Stomach smooth muscle (tissue), 2 donors: ENCODE data around the gene PXMP2.
A peak's percentile ranks its signal among the peaks of the same experiment; 100 is the strongest.

Experiments used
- H3K27ac ChIP-seq: one replicate; pipeline ENCODE4 v1.7.0; 2013; ENCODE audit warnings: mild to moderate bottlenecking, low read length, inconsistent platforms
- H3K27me3 ChIP-seq, 2 donors: one replicate each; pipeline ENCODE4 v1.7.0; 2013; ENCODE audit warnings: low read length in 2 of 2; ENCODE audit not compliant: insufficient read depth in 2 of 2, control insufficient read depth in 1 of 2
- H3K36me3 ChIP-seq, 2 donors: one replicate each; pipeline ENCODE4 v1.7.0; 2013; ENCODE audit warnings: low read length in 2 of 2; ENCODE audit not compliant: control insufficient read depth in 2 of 2, insufficient read depth in 2 of 2
- H3K4me1 ChIP-seq: one replicate; pipeline ENCODE4 v1.7.0; 2013; ENCODE audit warnings: low read length; ENCODE audit not compliant: control insufficient read depth, insufficient read depth
- H3K4me3 ChIP-seq, 2 donors: one replicate each; pipeline ENCODE4 v1.7.0; 2013; ENCODE audit warnings: low read length in 2 of 2
- H3K9ac ChIP-seq, 2 donors: one replicate each; pipeline ENCODE4 v1.7.0; 2013; ENCODE audit warnings: low read length in 2 of 2, mild to moderate bottlenecking in 1 of 2
- H3K9me3 ChIP-seq, 2 donors: one replicate each; pipeline ENCODE4 v1.7.0; 2013; ENCODE audit warnings: low read length in 2 of 2; ENCODE audit not compliant: control insufficient read depth in 2 of 2
- donor health status: healthy.
- donor health status: Pancreatic carcinoma.

Gene PXMP2

DNA sequence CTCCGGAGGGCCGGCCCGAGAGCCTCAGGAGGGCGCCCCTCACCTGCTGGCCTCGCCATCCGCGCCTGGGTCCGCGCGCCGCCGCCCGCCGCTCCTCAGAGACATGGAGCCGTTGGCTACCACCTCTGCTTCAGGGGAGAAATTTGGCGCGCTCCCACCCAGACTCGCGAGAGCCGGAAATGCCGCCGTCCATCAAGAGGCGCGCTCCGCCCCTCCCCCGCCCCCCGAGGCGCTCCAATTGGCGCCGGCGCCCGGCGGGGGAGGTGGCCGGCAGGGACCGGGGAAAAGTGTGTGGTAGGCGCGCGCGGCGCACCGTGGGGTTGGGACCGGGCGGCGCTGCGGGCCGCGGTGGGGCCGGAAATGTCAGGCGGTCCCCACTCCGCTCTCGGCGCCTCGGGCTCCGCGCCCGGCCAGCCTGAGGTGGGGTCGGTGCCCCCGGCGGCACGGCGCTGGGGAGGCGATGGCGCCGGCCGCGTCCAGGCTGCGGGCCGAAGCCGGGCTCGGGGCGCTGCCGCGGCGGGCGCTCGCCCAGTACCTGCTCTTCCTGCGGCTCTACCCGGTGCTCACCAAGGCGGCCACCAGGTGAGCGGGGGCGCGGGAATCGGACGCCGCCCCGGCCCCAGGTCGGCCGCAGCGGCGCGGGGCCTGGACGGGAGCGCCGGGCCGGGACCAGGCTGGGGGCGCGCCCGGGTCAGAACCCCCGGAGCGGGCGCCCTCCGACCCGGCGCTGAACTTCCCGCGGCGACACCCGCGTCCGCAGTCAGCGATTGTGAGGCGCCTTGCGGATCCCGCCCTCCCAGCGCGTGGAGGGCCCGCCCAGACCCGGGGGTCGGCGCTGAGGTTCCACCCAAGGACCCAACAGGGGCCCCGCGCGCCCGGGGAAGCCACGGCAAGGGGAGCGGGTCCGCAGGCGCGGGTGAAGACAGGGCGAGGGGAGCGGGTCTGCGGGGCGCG lies at the start of gene PXMP2, which contains the start of gene POLE:
TSS of gene PXMP2 (plus strand) at position 377 of the 954 bp plus-strand sequence. CDS start at position 461, 84 bp downstream.
TSS of gene POLE (minus strand) at position 132 of the 954 bp plus-strand sequence. CDS start at position 105, 27 bp downstream.
- H3K9ac ChIP-seq: peak within 1 kb of the TSS; percentile 28 to 42

DNA sequence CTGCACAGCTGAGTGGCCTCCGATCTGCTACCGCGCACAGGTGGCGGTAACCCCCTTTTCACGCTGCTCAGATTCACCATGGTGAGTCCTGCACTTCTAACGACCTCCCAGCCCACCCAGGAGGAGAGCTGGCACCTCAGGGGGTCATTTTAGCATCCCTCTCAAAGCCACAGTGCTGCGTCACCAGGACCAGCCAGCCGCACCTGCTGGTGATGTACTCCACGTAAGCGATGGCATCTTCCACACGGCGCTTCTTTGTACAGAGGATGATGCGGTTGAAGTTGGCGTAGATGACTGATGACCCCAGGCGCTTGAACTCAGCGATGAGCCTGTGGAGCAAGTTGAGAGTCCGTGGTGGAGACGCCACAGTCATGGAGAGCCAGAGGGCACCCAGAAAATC lies 49.6 kb upstream of the PXMP2 start:
- Histone ChIP-seq H3K27ac (no peak overlapping the region), H3K4me3 (no peak overlapping the region), H3K9ac (no peak overlapping the region), H3K9me3 (no peaks in the 10 kb centered on the region), H3K4me1 (peaks cover 2% of the 10 kb centered on the region), H3K27me3 (no peaks in the 10 kb centered on the region), H3K36me3 (peaks cover 42 to 48% of the 10 kb centered on the region in 2 donors)

More for the DNA sequence above, at the start of gene PXMP2, which contains the start of gene POLE:
- H3K9me3 ChIP-seq: no peaks in the 10 kb centered on the region
- peaks cover 17% of the 10 kb centered on the region for H3K4me1 ChIP-seq
- no peak within 1 kb of the TSS for H3K27ac ChIP-seq
- H3K4me3 ChIP-seq: peak within 1 kb of the TSS; percentile 49 to 74
- H3K36me3 ChIP-seq: peaks cover 0 to 2% of the 10 kb centered on the region in 2 donors
- H3K27me3 ChIP-seq: no peaks in the 10 kb centered on the region

DNA sequence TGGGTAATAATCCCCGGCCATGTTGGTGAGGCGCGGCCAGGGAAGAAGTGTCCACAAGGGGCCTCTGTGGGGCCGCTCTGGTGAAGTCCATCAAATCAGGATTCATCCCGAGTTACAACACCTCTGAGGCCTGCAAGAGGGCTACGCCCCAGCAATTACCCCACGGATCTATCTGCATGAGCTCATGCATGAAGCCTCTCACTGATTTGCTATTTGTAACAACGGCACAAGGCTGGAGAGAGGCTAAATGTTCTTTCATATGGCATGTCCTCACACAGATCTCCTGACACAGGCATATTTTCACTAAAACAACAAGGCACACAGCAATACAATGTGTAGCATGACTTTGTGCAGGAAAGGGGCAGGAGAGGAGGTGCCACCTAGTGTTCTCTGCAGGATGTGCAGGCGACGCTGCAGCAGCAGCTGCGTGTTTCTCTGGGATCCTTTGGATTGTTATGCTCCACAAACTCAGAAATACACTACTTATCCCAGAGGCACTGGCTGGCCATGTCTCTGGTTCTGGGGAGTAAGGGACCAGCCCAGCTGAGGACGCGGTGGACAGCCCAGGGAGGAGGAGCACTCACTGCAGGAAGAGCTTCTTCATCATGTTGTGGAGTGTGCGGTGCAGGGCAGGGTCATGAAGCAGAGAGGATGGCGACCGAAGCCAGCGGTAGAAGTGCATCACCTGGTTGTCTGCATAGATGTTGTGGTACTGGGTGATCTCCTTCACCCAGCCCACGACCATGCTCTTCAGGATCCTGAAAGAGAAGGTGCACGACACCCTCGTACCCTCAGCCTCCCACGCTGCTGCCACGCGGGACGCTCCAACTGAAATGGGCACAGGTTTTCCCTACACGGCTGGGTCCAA lies 48.6 kb upstream of the PXMP2 start:
- H3K9ac ChIP-seq: no peak overlapping the region

DNA sequence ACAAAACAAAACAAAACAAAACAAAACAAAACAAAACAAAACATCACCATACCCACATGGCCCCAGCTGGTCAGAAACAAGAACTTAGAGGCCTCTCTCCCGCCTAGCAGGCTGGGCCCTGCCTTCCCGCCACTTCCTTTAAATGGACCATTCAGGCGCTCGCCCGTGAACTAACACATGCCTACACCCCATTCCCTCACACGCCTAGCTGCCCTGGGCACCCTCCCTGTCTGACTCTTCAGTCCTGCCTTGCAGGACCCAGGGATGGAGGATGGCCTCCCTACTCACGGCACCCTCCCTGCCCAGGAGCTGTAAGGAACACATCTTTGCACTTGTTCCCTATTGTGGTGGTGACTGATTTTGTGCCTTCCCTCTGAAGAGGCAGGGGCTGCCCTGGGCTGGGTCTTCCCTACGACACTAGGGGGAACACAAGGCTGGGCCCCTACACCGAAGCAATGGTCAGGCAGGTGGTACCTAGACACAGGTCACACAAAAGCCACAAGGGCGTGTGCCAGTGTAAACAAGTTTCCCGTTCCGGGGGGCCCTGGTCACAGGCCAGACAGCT lies 47.3 kb upstream of the PXMP2 start:
- Histone ChIP-seq H3K27me3 (no peaks in the 10 kb centered on the region), H3K36me3 (peaks cover 32 to 48% of the 10 kb centered on the region in 2 donors), H3K27ac (no peak overlapping the region), H3K4me1 (peaks cover 2% of the 10 kb centered on the region), H3K9me3 (no peaks in the 10 kb centered on the region), H3K4me3 (no peak overlapping the region), H3K9ac (no peak overlapping the region)

More for the DNA sequence above, 48.6 kb upstream of the PXMP2 start:
- Histone ChIP-seq H3K36me3 (peaks cover 40 to 50% of the 10 kb centered on the region in 2 donors), H3K27me3 (no peaks in the 10 kb centered on the region), H3K4me3 (no peak overlapping the region), H3K27ac (no peak overlapping the region), H3K4me1 (peaks cover 2% of the 10 kb centered on the region), H3K9me3 (no peaks in the 10 kb centered on the region)

DNA sequence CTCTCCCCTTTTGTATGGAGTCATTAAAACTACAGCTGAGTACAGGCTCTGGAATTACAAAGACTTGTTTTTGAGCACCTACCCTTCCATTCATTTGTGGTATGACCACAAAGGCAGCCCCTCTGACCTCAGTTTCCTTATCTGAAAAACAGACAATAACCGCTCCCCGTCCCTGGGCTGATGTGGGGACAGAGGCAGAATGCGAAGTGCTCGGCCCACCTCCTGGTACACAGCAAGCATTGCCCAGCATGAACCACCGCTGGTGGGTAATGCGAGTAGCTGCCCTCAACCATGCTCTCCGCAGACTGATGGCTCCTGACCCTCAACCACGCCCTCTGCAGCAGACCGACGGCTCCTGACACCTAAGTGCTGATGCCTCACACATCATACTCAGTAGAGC lies 46.5 kb upstream of the PXMP2 start:
- no peak overlapping the region for H3K9ac ChIP-seq
- H3K4me3 ChIP-seq: no peak overlapping the region
- H3K9me3 ChIP-seq: no peaks in the 10 kb centered on the region
- peaks cover 25 to 42% of the 10 kb centered on the region in 2 donors for H3K36me3 ChIP-seq
- no peak overlapping the region for H3K27ac ChIP-seq
- peaks cover 2% of the 10 kb centered on the region for H3K4me1 ChIP-seq
- H3K27me3 ChIP-seq: no peaks in the 10 kb centered on the region

DNA sequence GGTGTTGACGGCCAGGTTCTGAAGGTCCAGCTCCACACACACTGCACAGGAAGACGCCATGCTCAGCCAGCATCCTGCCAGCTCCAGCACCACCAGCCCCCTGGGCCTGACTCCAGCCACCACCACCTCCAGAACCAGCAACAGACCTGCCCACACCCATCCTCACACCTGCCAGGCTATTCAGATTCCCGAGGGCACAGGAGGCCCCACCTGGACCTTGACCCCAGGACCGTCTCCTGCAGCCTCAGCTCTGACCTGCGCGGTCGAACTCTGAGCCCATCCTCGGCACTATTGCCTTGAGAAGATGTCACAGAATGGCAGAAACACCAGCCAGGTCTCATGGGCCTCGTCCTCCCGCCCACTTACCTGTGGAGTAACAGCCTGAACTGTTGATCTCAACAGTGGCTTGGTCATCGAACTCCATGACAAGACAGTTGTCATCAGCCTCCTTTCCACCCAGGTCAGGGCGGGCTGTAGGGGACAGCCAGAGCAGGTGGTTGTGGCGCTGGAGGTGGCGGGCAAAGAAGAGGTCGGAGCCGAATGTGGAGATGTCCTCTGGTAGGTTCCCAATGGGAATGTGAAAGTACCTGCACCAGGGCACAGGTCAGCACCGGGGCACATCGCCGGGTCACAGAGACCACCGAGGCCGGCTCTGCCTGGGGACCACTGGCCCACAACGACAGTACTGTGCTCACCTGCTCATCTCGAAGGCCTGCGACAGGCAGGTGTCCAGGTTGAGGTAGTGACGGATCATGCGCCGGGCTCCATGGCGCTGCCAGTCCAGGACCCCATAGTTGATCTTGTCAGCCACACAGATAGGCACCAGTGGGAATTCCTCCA lies 45.4 kb upstream of the PXMP2 start:
- Histone ChIP-seq H3K9ac (no peak overlapping the region), H3K27me3 (no peaks in the 10 kb centered on the region), H3K4me3 (no peak overlapping the region), H3K36me3 (peaks cover 25 to 41% of the 10 kb centered on the region in 2 donors), H3K9me3 (no peaks in the 10 kb centered on the region), H3K4me1 (peaks cover 2% of the 10 kb centered on the region), H3K27ac (no peak overlapping the region)

DNA sequence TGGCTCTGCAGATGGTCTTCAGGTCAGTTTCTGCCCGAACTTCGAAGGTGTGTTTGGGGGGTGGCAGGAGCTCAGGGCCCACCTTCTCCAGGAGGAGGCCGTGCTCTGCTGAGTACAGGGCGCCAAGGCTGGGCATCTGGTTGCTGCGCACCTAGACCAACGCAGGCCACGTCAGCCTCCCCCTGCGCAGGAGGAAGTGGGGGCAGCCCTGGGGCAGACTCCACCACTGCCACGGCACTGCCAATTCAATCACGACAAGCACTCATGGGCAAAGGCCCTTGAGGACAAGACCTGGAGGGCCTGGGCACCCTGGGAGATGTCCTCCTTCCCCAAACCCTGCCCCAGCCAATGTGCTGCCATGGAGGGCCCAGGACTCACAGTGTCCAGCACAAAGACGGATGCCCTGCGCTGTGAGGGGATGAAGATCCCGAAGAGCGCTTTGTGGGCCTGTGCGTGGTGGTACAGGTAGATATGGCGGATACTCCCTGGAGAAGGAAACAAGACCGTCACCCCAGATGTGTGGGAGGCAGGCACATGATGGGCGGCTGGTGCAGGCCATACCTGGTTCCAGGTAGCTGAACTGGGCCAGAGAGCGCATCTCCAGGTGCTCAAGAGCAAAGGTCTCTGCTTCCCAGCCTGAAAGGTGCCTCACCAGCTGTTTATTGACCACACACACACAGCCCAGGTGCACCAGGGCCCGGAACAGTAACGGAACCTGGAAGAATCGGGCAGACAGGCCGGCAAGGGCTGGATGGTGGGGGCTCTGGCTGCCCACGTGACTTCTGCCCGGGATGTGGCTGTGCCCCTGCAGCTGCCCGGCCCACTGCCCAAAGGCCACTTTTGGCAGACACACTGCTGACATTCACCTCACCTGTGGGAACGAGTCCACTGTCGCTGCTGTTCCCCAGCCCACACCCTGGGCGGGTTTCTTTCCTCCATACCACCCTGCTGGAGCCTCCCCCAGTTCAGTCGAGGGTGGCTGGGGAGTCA lies 44.2 kb upstream of the PXMP2 start:
- Histone ChIP-seq H3K4me1 (peaks cover 2% of the 10 kb centered on the region), H3K27me3 (no peaks in the 10 kb centered on the region), H3K4me3 (no peak overlapping the region), H3K9me3 (no peaks in the 10 kb centered on the region), H3K9ac (no peak overlapping the region), H3K36me3 (peaks cover 21 to 44% of the 10 kb centered on the region in 2 donors), H3K27ac (no peak overlapping the region)

DNA sequence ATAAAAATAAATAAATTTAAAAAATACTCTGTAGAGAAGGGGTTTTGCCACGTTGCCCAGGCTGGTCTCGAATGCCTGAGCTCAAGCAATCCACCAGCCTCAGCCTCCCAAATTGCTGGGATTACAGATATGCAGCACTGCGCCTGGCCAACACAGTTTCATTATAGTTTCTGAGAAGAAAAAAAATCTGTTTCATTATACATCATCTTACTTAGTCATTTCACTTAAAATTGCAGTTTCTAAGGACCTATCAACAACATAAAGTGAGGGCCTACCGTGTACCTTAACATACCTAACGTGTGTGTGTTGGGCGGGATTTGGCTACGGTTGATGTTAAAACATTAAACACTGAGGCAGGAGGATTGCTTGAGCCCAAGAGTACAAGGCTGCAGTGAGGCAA lies 40.5 kb upstream of the PXMP2 start:
- Histone ChIP-seq H3K4me1 (no peaks in the 10 kb centered on the region), H3K9ac (no peak overlapping the region), H3K36me3 (peaks cover 8 to 48% of the 10 kb centered on the region in 2 donors), H3K9me3 (no peaks in the 10 kb centered on the region), H3K4me3 (no peak overlapping the region), H3K27ac (no peak overlapping the region), H3K27me3 (no peaks in the 10 kb centered on the region)

DNA sequence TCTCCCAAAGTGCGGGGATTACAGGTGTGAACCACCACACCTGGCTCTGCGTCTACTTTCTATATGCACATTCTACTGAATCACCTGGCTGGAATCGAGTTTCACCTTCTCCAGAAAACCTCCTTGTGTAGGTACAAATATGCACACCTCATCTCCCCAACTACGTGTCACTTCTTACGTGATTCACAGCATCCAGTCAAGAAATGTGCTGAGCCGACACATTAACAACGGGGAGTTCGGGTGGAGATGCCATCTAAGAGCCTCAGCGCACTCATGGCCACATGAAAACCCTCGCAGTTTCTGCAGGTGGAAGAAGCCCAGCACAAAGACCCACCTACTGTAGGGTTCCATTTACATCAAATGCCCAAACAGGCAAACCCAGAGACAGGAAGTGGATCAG lies 39.5 kb upstream of the PXMP2 start:
- Histone ChIP-seq H3K4me1 (no peaks in the 10 kb centered on the region), H3K4me3 (no peak overlapping the region), H3K36me3 (peaks cover 3 to 41% of the 10 kb centered on the region in 2 donors), H3K9ac (no peak overlapping the region), H3K9me3 (no peaks in the 10 kb centered on the region), H3K27me3 (no peaks in the 10 kb centered on the region), H3K27ac (no peak overlapping the region)
